ENCODE results near the gene VAV3. TPM values are rescaled to one million over a fixed set of nuclear protein-coding genes. Genes with fewer than 3 reads are reported as not detected.

Gene VAV3
- total RNA-seq, 1 experiment from 2014 or later: 10.0 TPM

DNA sequence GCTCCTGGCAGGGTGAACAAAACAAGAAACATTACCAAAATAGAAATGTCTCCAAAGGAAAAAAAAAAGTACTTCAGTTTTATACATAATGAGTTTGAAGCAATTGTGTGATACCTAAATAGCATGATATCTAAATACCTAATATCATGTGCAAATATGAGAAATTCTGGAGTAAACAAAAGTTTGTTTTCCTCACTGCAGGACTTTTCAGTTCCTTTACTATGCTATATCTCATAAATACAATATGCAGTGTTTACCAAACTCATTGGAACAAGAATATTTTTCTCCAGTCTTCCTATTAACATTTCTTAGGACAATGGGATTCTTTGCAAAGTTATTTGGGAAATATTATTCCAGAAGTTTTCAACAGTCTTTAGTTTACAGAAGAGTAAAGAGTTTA lies 98.1 kb downstream of the VAV3 start (continued):
- TF ChIP-seq, protein P1, sequence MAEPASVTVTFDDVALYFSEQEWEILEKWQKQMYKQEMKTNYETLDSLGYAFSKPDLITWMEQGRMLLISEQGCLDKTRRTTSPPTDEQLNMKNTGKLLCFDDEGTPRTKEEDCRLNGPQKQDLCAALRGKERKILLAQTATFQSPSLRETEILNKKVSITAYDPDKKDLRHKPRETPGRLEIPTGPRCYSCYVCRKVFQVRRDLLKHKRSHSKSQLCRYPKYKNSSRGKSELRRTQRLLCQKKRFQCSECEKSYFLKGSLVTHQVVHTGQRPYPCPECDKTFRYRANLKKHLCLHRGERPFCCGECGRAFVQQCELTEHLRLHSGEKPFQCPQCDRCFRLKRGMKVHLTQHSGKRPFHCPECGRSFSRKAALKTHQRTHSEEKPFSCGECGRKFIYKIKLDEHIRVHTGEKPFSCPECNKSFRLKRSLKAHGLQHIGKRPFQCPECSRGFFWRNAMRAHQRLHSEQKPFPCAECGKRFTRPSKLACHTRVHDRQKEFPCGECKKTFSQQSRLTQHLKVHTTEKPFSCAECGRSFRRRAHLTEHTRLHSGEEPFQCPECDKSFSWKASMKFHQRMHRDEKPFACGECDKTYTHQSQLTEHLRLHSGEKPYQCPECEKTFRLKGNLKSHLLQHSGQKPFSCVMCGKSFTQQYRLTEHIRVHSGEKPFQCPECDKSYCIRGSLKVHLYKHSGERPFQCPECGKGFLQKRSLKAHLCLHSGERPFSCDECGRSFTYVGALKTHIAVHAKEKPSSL (CRISPR knock-in tag; conservative IDR thresholded peaks at IDR 0.05): no peak
- TF ChIP-seq, protein P2, sequence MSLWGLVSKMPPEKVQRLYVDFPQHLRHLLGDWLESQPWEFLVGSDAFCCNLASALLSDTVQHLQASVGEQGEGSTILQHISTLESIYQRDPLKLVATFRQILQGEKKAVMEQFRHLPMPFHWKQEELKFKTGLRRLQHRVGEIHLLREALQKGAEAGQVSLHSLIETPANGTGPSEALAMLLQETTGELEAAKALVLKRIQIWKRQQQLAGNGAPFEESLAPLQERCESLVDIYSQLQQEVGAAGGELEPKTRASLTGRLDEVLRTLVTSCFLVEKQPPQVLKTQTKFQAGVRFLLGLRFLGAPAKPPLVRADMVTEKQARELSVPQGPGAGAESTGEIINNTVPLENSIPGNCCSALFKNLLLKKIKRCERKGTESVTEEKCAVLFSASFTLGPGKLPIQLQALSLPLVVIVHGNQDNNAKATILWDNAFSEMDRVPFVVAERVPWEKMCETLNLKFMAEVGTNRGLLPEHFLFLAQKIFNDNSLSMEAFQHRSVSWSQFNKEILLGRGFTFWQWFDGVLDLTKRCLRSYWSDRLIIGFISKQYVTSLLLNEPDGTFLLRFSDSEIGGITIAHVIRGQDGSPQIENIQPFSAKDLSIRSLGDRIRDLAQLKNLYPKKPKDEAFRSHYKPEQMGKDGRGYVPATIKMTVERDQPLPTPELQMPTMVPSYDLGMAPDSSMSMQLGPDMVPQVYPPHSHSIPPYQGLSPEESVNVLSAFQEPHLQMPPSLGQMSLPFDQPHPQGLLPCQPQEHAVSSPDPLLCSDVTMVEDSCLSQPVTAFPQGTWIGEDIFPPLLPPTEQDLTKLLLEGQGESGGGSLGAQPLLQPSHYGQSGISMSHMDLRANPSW (CRISPR knock-in tag; conservative IDR thresholded peaks at IDR 0.05; ENCODE audit: low read depth): no peak
- TF ChIP-seq HMGA2 (CRISPR knock-in tag; IDR thresholded peaks at IDR 0.05) (no peak), ZNF317 (CRISPR knock-in tag; IDR thresholded peaks at IDR 0.05; ENCODE audit: borderline replicate concordance, low read depth) (no peak), MXD4 (CRISPR knock-in tag; IDR thresholded peaks at IDR 0.05; ENCODE audit: borderline replicate concordance) (no peak), ZNF416 (CRISPR knock-in tag; IDR thresholded peaks at IDR 0.05) (no peak), MYBL2 (CRISPR knock-in tag; IDR thresholded peaks at IDR 0.05) (no peak)
- TF ChIP-seq, protein P3, sequence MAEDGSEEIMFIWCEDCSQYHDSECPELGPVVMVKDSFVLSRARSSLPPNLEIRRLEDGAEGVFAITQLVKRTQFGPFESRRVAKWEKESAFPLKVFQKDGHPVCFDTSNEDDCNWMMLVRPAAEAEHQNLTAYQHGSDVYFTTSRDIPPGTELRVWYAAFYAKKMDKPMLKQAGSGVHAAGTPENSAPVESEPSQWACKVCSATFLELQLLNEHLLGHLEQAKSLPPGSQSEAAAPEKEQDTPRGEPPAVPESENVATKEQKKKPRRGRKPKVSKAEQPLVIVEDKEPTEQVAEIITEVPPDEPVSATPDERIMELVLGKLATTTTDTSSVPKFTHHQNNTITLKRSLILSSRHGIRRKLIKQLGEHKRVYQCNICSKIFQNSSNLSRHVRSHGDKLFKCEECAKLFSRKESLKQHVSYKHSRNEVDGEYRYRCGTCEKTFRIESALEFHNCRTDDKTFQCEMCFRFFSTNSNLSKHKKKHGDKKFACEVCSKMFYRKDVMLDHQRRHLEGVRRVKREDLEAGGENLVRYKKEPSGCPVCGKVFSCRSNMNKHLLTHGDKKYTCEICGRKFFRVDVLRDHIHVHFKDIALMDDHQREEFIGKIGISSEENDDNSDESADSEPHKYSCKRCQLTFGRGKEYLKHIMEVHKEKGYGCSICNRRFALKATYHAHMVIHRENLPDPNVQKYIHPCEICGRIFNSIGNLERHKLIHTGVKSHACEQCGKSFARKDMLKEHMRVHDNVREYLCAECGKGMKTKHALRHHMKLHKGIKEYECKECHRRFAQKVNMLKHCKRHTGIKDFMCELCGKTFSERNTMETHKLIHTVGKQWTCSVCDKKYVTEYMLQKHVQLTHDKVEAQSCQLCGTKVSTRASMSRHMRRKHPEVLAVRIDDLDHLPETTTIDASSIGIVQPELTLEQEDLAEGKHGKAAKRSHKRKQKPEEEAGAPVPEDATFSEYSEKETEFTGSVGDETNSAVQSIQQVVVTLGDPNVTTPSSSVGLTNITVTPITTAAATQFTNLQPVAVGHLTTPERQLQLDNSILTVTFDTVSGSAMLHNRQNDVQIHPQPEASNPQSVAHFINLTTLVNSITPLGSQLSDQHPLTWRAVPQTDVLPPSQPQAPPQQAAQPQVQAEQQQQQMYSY (CRISPR knock-in tag; IDR thresholded peaks at IDR 0.05): no peak
- TF ChIP-seq, protein P4, sequence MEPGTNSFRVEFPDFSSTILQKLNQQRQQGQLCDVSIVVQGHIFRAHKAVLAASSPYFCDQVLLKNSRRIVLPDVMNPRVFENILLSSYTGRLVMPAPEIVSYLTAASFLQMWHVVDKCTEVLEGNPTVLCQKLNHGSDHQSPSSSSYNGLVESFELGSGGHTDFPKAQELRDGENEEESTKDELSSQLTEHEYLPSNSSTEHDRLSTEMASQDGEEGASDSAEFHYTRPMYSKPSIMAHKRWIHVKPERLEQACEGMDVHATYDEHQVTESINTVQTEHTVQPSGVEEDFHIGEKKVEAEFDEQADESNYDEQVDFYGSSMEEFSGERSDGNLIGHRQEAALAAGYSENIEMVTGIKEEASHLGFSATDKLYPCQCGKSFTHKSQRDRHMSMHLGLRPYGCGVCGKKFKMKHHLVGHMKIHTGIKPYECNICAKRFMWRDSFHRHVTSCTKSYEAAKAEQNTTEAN (CRISPR knock-in tag; IDR thresholded peaks at IDR 0.05): no peak

DNA sequence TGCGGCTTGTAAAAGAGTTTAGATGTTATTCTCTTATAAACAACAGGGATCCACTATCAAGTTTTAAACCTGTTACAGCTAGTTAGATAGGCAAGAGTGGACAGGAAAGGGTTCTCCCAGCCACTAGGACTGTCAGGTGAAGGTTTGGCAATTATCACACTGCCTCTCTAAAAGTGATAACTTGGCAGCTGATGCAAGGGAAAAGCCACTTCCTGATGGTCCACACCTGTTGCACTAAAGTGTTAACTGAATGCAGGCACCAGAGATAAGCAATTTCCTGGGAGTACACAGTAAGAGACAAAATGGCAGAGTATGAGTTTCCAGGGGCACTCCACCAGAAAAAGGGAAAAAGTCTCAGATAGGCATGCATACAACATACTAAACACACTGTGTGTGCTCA lies 99.4 kb downstream of the VAV3 start:
- no peaks in the 10 kb centered on the region; the same call in 1 of the 2 replicates for H3K27me3 Mint-ChIP-seq (ENCODE audit: low read depth)
- peaks cover 68% of the 10 kb centered on the region for H3K4me1 Mint-ChIP-seq
- H3K27ac Mint-ChIP-seq: no peak overlapping the region
- no peak for ATAC-seq
- no peak for DNase-seq (ENCODE audit: low spot score)
- no peak overlapping the region for H3K4me3 Mint-ChIP-seq
- POLR2A ChIA-PET: no interaction called here
- H3K9me3 Mint-ChIP-seq: peaks cover 30% of the 10 kb centered on the region
- CTCF ChIA-PET: no interaction called here
- H3K36me3 Mint-ChIP-seq: peaks cover 27% of the 10 kb centered on the region
- TF ChIP-seq, protein P5, sequence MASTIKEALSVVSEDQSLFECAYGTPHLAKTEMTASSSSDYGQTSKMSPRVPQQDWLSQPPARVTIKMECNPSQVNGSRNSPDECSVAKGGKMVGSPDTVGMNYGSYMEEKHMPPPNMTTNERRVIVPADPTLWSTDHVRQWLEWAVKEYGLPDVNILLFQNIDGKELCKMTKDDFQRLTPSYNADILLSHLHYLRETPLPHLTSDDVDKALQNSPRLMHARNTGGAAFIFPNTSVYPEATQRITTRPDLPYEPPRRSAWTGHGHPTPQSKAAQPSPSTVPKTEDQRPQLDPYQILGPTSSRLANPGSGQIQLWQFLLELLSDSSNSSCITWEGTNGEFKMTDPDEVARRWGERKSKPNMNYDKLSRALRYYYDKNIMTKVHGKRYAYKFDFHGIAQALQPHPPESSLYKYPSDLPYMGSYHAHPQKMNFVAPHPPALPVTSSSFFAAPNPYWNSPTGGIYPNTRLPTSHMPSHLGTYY (CRISPR knock-in tag; IDR thresholded peaks at IDR 0.05): no peak
- TF ChIP-seq ZNF263 (CRISPR knock-in tag; IDR thresholded peaks at IDR 0.05; ENCODE audit: low read depth) (no peak), IRF2 (CRISPR knock-in tag; IDR thresholded peaks at IDR 0.05; ENCODE audit: borderline replicate concordance, low read depth) (no peak), ZNF232 (CRISPR knock-in tag; IDR thresholded peaks at IDR 0.05) (no peak), CREM (CRISPR knock-in tag; IDR thresholded peaks at IDR 0.05) (no peak), NR2C2 (CRISPR knock-in tag; IDR thresholded peaks at IDR 0.05) (no peak), KAT7 (CRISPR knock-in tag; IDR thresholded peaks at IDR 0.05; ENCODE audit: borderline replicate concordance) (no peak)
- TF ChIP-seq, protein P6, sequence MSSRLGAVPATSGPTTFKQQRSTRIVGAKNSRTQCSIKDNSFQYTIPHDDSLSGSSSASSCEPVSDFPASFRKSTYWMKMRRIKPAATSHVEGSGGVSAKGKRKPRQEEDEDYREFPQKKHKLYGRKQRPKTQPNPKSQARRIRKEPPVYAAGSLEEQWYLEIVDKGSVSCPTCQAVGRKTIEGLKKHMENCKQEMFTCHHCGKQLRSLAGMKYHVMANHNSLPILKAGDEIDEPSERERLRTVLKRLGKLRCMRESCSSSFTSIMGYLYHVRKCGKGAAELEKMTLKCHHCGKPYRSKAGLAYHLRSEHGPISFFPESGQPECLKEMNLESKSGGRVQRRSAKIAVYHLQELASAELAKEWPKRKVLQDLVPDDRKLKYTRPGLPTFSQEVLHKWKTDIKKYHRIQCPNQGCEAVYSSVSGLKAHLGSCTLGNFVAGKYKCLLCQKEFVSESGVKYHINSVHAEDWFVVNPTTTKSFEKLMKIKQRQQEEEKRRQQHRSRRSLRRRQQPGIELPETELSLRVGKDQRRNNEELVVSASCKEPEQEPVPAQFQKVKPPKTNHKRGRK (CRISPR knock-in tag; IDR thresholded peaks at IDR 0.05; ENCODE audit: borderline replicate concordance): no peak
- TF ChIP-seq, protein P7, sequence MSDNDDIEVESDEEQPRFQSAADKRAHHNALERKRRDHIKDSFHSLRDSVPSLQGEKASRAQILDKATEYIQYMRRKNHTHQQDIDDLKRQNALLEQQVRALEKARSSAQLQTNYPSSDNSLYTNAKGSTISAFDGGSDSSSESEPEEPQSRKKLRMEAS (CRISPR knock-in tag; IDR thresholded peaks at IDR 0.05): no peak
- TF ChIP-seq, protein P8, sequence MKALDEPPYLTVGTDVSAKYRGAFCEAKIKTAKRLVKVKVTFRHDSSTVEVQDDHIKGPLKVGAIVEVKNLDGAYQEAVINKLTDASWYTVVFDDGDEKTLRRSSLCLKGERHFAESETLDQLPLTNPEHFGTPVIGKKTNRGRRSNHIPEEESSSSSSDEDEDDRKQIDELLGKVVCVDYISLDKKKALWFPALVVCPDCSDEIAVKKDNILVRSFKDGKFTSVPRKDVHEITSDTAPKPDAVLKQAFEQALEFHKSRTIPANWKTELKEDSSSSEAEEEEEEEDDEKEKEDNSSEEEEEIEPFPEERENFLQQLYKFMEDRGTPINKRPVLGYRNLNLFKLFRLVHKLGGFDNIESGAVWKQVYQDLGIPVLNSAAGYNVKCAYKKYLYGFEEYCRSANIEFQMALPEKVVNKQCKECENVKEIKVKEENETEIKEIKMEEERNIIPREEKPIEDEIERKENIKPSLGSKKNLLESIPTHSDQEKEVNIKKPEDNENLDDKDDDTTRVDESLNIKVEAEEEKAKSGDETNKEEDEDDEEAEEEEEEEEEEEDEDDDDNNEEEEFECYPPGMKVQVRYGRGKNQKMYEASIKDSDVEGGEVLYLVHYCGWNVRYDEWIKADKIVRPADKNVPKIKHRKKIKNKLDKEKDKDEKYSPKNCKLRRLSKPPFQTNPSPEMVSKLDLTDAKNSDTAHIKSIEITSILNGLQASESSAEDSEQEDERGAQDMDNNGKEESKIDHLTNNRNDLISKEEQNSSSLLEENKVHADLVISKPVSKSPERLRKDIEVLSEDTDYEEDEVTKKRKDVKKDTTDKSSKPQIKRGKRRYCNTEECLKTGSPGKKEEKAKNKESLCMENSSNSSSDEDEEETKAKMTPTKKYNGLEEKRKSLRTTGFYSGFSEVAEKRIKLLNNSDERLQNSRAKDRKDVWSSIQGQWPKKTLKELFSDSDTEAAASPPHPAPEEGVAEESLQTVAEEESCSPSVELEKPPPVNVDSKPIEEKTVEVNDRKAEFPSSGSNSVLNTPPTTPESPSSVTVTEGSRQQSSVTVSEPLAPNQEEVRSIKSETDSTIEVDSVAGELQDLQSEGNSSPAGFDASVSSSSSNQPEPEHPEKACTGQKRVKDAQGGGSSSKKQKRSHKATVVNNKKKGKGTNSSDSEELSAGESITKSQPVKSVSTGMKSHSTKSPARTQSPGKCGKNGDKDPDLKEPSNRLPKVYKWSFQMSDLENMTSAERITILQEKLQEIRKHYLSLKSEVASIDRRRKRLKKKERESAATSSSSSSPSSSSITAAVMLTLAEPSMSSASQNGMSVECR (CRISPR knock-in tag; IDR thresholded peaks at IDR 0.05; ENCODE audit: borderline replicate concordance): no peak

Data from WTC11 (cell line).